NCI-H1092 (cell line): Measurements from ENCODE around the gene ZNF407.
"Not testable (repeated sequence)": the region's sequence is repeated elsewhere in the genome, so short reads cannot be mapped to it uniquely, and the experiment has no call there.

Source experiments
- DNase-seq: peaks from one replicate; lab custom pipeline; 2025; lab: John Stamatoyannopoulos, UW

ZNF407 gene

DNA sequence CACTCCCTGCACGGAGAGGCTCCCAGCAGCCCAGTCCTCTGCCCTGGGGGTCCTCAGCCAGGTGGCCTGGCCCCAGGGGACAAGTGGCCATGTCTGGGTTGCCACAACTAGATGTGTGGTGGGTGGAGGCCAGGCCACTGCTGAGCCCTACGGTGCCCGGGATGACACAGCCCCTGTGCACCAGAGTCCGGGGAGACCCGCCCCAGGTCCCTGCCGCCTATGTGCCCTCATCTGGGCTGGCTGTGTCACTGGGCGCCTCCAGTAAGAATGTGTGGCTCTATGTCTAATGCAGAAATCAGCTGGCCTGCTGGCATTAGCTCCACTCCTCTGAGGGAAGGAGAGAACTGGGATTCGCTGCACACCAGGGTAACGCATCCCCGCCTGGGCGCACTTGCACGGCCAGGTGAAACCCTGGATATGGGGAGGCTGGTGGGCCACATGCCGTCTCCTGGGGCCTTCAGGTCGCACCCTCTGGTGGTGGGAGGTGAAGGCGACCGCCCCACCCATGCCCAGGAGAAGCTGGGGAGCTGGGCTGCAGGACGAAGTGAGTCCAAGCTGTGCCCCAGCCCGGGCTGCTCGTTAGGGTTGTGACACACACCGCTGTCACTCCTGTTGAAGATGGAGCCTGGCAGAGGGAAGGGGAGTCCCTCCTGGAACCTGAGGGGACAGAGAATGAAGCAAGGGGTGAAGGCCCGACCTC is 475.2 kb downstream of the ZNF407 start:
- no peak for DNase-seq

GRCh38 chr18:75073654-75074053 is 476.0 kb downstream of the ZNF407 start:
- DNase-seq: no peak

DNA sequence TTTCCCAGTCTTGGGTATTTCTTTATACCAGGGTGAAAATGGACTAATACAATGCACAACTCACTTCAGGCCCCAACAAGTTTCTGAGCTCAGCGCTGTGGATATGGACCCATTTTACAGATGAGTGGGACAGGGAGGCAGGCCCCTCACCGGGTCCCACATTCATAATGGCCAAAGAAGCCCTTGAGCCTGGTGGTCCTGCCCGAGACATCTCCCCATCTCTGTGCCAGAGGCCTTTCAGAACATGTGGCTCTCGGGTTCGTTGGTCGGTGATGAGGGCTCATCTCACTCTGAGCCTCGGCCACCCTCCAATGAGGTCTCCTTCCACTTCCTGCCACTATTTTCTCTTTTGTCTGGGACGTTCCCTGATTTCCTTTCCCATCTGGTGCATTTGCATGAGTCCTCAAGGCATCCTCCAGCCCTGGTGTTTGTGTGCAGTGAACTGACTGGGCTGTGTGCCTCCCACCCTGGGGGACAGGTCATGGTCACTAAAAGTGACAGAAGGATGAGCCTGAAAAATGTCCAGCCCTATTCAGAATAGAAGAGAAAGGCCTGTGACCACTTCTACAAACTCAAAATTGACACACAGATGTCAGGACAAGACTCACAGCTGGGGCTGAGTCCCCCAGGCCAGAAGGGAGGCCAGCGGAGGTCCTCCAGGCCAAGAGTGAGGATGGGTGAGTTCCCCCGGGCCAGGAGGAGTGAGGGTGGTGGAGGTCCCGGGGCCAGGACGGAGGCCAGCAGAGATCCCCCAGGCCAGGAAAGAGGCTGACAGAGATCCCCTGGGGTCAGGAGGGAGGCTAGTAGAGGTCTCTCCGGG is 476.7 kb downstream of the ZNF407 start:
- DNase-seq: no peak

DNA sequence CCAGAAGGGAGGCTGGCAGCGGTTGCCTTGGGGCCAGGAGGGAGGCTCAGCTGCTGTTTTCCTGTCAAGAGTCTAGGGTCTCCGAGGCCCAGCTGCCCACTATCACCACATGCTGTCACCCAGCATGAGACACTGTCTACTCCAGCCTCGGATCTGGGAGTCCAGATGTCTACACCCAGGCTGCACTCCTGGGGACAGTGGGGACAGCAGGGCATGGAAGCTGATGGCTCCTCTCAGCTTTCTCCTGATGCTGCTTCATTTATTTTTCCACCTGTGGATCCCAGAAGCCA is 477.3 kb downstream of the ZNF407 start:
- no peak for DNase-seq

DNA sequence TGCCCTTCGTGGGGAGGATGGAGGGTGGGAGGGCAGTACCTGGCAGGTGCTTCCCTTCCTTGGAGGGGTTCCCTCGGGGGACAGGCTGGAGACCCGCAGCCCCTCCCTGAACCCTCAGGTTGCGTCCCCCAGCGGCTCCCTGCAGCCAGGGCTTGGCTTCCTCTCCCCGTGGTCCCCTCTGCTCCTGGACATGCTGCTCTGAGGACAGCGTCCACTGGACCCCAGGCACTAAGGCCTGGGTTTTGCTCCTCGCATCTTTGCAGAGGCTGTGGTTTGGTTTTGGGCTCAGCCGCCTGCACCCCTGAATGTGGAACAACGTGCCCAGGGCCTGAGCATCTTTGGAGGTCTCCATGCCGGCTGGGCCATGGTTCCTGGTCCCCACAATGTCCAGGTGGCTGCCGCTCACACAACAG is 477.8 kb downstream of the ZNF407 start:
- no peak for DNase-seq

DNA sequence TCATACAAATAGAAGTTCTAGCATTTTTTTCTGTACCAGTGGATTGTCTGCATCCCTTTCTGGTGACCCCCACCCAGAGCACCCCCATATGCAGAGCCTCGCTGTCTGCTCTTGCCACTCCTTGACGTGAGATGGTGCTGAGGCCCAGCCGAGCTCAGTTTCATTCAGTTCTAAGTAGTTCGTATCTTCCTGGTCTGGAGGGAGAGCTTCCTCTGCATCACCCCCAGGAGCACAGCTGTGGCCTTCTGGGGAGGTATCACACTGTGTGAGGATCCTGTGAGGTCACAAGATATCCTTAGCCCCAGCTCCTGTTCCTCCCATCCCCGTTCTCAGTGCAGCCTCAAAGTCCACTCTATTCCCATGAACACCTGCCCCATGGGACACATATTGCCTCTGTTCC is 478.6 kb downstream of the ZNF407 start:
- DNase-seq: no peak

DNA sequence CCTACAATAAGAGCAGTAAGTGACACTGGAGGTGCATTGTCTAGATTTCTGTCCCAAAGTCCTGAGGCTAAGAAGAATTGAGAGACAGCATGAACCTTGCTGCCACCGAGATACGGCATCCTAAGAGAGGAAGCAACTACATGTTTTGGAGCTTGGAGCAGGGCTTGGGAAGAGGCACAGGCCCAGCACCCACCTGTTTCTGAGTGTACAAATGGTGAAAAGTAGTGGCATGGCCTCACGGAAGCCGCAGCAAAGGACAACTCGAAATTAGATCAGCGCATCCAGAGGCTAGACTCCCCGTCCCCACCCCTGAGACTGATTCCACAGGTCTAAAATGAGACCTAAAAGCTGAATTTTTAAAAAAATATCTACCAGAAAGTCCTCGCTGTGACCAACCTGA is 483.8 kb downstream of the ZNF407 start:
- DNase-seq: no peak

- no peak for DNase-seq
These were observed 485.5 kb downstream of the ZNF407 start for GRCh38 chr18:75083131-75083530.

DNA sequence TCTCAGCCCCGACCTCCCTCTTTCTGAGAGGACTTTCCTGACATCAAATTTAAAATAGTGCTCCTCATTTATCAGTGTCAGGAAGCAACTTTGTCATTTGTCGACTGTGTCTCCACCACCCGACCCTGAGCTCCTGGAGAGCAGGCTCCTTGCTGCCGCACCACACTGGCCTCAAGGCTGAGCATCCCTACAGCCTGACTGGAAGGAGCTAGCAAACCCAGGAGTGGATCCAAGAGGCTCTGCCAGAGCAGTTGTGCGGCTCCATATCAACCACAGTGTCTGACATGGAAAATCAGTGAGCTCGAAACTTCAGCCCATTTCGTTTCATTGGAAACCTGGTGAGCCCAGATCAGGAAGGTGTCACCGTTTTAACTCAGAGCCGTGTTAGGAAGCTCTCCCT is 486.1 kb downstream of the ZNF407 start:
- DNase-seq: no peak

DNA sequence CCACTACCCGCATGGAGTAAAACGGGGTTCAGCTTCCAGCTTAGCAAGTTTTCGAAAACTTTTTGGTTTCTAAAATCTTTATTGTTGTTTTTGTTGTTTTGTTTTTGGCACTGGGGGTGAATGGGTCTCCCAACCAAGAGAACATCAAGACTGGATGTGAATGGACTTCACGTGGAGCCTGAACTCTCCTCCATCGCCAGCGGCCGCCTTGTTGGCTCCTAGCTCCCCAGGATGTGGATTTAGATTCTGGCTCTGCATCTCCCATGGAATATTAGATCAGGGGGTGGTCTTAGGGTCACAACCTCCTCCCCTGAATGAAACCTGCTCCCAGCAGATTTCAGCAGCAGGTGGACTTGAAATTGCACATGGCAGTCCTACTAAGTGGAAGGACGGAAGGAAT is 488.0 kb downstream of the ZNF407 start:
- not testable (repeated sequence) for DNase-seq

DNA sequence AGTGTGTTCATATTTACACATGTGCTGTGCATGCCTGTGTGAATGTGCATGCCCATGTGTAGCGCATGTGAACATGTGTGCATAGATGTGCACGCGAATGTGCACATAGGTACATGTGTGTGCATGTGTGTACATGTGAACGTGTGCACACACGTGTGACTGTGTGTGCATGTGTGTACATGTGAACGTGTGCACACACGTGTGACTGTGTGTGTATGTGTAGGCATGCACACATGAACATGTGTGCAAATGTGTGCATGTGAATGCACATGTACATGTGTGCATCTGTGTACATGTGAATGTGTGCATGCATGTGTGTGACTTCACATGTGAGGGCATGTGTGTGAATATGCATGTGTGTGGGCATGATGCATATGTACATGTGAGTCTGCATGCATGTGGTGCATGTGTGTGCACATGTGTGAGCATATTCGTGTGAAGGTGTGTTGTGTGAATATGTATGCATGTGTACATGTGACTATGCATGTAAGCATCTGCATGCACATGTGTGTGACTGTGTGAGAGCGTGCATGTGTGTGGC is 488.9 kb downstream of the ZNF407 start:
- DNase-seq: no peak

DNA sequence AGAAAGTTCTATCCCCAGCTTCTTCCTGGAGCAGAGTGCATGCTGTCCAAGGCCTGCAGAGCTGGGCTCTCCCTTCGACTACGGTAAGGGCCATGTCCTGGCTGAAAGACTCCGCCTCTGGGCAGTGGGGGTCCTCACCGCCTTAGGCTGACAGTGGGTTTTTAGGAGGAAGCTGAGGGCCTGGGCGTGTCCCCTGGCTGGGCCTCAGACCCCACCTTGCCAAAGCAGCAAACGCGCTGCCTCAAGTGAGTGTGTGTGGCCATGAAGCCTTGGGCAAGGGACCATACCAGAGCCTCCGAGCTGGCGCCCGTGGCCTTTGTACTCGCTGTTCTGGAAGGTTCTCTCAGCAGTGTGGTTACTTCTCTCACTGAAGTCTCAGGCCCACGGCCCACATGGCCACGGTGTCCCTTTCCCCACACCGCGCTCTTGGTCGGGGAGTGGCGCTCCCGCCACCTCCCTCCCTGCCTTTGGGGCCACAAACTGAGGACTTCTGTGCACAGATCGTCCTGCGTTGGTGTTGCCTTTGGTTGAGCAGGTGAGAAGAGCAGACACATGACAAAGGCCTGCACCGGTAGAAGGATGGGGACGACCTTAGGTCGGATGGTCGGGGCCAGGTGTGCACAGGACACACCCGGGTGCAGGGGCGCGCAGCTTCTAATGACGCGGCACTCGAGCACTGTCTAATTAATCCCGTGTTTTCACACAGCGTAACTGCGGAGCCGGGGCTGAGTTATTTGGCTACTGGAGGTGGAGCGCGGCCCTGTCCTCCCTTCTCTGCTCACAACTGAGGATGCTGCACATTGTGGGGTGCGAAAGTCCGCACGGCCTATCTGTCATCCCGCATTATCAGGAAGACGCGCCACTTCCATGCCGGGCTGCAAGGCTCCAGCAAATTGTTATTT is 489.7 kb downstream of the ZNF407 start:
- DNase-seq: no peak

GRCh38 chr18:75088021-75088506 is 490.4 kb downstream of the ZNF407 start:
- DNase-seq: no peak

DNA sequence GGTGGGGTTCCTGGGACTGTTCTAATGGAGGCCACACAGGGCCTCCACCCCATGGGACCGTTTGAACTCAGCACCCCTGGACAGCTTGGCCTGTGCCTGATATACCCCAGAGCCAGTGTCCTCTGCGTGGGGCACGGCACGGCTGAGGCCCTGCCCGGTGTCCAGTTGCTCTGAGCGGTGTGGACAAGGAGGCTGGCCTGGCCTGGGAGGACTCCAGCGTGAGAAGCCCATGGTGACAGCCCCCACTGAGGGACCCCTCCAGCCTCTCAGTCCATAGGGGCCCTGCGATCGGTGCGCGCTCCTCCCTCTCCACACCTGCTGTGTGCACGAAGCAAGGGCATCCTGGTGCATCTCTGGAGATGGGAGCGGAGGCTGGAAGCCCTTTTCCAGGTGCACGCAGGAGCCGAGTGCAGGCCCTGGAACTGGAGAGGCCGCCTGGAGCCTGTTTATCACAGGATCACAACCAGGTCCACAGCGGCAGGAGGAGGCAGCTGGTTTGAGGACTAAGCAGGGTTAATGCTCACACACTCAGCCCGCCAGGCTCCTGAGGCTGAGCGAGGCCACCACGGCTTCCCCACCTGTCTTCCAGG is 491.0 kb downstream of the ZNF407 start:
- no peak for DNase-seq

- DNase-seq: no peak
These were observed 492.2 kb downstream of the ZNF407 start for GRCh38 chr18:75089748-75090327.

DNA sequence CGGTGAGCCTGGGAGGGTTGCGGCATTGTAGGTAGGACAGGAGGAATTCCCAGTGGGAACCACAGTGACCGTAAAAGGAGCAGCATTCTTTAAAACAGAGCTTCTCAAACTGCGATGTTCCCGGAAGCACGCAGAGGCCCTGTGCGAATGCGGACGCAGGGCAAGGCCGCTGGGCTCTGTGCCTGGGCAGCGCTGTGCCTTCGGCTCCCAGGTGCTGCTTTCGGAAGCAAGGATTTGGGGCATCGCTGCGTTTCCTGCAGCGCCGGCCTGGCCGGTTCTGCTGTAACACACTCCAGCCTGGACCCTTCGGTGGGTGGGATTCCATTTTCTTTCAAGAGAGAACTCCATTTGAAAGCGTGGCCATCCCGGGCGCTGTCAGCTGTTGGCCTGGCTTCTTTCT is 492.7 kb downstream of the ZNF407 start:
- no peak for DNase-seq

- no peak for DNase-seq
These were observed 500.0 kb downstream of the ZNF407 start for GRCh38 chr18:75097491-75098225.

DNA sequence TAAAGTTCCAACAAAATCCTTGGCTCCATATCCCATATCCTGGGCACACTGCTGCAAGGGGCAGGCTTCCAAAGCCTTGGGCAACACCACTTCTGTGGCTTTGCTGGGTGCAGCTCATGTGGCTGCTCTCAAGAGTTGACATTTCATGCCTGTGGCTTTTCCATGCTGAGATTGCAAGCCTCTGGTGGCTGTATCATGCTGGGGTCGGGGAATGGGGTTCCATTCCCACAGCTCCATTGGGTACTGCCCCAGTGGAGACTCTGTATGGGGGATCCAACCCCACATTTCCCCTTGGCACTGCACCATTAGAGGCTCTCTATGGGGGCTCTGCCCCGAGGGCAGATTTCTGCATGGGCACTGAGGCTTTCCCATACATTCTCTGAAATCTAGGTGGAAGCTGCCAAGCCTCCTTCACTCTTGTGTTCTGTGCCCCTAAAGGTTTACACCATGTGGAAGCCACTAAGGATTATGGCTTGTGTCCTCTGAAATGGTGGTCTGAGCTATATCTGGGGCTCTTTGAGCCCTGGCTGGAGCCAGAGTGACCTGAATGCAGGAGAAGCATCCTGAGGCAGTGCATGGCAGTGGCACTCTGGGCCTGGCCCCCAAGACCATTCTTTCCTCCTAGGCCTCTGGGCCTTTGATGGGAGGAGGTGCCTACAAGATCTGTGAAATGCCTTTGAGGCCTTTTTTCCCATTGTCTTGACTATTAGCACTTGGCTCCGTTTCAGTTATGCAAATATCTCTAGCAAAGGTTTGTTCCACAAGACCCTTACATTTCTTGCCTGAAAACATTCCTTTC is 503.4 kb downstream of the ZNF407 start:
- DNase-seq: no peak

DNA sequence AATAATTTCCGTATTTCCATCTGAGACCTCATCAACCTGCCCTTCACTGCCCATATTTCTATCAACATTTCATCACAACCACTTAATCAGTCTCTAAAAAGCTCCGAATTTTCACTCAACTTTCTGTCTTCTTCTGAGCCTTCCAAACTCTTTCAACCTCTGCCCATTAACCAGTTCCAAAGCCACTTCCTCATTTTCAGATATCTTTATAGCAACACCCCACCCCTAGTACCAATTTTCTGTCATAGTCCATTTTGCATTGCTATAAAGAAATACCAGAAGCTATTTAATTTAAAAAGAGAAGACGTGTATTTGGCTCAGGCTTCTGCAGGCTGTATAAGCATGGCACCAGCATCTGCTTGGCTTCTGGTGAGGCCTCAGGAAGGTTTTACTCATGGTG is 504.2 kb downstream of the ZNF407 start:
- DNase-seq: no peak

DNA sequence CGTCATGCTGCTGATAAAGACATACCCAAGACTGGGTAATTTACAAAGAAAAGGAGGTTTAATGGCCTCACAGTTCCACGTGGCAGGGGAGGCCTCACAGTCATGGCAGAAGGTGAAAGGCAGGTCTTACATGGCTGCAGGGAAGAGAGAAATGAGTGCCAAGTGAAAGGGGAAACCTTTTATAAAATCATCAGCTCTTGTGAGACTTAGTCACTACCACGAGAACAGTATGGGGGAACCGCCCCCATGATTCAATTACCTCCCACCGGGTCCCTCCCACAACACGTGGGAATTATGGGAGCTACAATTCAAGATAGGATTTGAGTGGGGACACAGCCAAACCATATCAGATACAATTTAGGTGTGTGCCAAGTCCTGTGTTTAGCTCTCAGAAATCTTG is 506.4 kb downstream of the ZNF407 start:
- not testable (repeated sequence) for DNase-seq
